Stimulated activated CD4-positive, alpha-beta T cell treated with anti-CD3 and anti-CD28 coated beads, Interleukin-4, amount 100 ng/mL, for 1 hour (primary cell): ENCODE measurements around the gene ALOX12B.
A peak's percentile ranks its signal among the peaks of the same experiment; 100 is the strongest.
"Not testable (repeated sequence)": the region's sequence is repeated elsewhere in the genome, so short reads cannot be mapped to it uniquely, and the experiment has no call there.

ENCODE experiments used
- DNase-seq: peaks from one replicate; pipeline ENCODE4 v3.0.0-alpha.2; 2020

ALOX12B gene

DNA sequence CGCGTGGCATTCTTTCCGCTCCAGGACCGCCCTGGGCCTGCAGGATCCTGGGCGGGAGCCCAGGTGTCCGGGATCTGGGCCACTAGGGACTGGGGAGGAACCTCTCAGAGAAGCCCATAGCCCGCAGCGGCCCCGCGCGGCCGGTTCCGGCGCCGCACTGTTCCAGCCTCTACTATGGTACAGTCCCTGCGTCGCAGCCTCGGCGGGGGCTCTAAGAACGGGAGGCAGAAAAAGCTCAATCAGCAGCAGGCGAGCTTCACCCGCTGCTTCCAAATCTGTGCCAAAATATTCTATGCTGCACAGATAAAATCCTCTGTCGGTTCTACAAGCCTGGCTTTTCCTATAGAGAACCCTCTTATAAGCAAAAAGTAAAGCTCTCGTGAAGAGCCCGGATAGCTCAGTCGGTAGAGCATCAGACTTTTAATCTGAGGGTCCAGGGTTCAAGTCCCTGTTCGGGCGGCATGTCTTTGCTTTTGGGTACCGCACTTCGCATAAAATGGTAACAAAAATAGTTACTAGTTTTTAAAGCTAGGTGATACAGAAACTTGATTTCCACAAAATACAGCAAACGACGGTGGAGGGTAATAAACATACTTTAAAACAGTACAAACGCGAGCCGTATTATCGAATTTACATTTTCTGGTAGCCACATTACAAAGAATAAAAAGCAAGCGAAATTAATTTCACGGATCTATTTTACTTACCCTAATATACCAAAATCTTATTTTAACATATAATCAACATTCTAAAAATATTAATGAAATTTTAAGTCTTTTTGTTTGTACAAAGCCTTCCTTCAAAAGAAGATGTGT, 31.5 kb upstream of the ALOX12B start:
- peak; percentile 87 for DNase-seq

GRCh38 chr17:8117980-8118768, 30.7 kb upstream of the ALOX12B start, which contains the start of gene ALOXE3:
Gene ALOXE3, minus strand, starts transcription at chr17:8118514. Its CDS starts 524 bp downstream, at chr17:8117990.
- DNase-seq: no peak

GRCh38 chr17:8117367-8117979, 30.0 kb upstream of the ALOX12B start:
- DNase-seq: no peak

- DNase-seq: no peak
Observed at GRCh38 chr17:8116776-8117175, 29.3 kb upstream of the ALOX12B start.

GRCh38 chr17:8110907-8111306, 23.4 kb upstream of the ALOX12B start:
- DNase-seq: no peak

DNA sequence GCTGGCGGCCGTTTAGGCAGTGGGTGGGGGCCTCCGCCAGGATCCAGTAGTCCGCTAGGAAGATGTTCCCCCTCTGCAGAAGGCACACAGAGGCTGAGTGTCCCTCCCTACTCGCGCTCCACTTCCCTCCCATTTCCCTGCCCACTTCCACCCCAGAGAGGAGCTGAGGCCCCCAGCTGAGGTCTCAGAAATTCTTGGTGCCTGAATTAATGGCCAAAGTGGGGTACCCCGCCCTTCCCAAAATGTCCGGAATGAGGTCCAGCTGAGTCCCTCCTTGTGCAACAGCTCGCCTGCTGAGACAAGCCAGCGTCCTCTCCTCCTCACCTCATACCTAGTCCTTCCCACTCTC, 22.9 kb upstream of the ALOX12B start:
- DNase-seq: no peak

- peak; percentile 83 for DNase-seq
Observed at GRCh38 chr17:8109661-8110455, 22.3 kb upstream of the ALOX12B start.

DNA sequence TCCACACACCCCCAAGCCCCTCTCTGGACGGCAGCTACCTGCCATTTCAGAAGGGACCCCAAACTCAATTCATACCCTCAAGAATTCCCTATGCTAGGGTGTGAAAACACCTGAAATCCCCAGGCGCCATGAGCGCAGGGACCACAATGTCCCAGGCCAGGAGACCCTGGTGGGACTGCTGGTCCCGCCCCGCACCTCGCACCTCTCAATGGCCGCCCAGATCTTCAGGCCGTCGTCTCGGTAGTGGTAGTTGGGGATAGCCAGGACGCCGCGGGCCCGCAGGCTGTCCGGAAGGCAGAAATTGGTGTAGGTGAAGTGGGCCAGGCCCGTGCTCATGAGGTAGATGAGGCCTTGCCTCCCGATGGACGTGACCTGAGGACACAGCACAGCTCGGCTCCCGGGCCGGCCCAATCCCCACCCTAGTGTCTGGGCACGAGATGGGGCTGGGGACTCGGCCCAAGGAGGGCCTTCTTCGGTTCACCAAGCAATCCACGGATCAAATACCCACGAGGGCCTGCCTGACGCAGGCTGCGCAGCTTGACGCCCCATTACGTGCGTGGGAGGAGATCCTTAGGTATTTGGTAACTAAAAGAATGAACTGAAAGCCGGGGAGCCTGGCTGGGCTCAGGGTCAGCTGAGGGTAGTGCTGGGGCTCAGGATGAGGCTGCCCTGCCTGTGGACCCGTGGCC, 21.6 kb upstream of the ALOX12B start:
- DNase-seq: no peak

DNA sequence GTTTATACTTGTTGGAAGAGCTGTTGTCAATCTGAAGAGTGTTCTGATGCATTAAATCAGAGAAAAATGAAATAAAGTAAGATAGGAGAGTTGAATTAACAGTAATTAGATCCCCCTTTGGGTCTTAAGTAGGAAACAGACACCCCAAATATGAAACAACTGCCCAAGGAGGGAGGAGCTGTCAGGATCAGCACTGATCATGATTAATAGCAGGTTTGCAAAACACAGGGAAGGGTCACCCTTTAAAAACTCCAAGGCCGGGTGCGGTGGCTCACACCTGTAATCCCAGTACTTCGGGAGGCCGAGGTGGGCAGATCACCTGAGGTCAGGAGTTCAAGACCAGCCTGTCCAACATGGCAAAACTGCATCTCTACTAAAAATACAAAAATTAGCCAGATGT, 19.5 kb upstream of the ALOX12B start:
- DNase-seq: not testable (repeated sequence)

- DNase-seq: no peak
Observed at GRCh38 chr17:8105957-8106398, 18.5 kb upstream of the ALOX12B start.

- DNase-seq: no peak
Observed at GRCh38 chr17:8104911-8105310, 17.4 kb upstream of the ALOX12B start.

GRCh38 chr17:8103549-8103948, 16.0 kb upstream of the ALOX12B start:
- no peak for DNase-seq

GRCh38 chr17:8101721-8102120, 14.2 kb upstream of the ALOX12B start:
- DNase-seq: no peak

DNA sequence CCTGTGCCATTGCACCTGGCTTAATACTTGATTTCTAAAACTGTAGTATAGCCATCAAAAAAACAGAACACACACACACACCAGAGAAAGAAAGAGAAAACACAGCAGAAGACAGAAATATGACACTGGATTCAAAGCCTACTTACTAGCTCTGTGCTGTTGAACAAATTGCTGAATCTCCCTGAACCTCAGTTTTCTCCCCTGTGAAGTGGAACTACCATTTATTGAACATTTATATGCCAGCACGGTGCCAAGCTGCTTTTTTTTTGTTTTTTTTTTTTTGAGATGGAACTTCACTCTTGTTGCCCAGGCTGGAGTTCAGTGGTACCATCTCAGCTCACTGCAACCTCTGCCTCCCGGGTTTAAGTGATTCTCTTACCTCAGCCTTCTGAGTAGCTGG, 13.2 kb upstream of the ALOX12B start:
- no peak for DNase-seq

- no peak for DNase-seq
Observed at GRCh38 chr17:8100111-8100510, 12.6 kb upstream of the ALOX12B start.

DNA sequence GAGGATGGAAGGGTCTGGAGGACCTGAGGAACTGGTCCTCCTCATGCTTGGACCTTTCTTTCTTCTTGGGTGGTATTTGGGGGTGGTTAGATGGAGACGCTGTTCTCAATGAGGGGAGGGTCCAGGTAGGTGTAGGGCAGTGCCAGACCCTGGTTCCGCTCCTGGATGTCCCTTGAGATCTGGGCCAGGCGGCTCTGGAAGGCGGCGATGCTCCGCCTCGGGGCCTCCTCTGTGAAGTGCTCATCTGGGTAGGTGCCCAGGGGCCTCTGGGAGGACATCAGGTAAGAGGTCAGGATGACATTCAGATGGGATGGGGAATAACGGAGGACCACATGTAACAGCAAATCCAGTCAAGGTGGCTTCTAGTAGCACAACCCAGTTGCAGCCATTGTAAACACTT, 9.0 kb upstream of the ALOX12B start:
- no peak for DNase-seq

- DNase-seq: no peak
Observed at GRCh38 chr17:8095361-8095760, 7.8 kb upstream of the ALOX12B start.

- no peak for DNase-seq
Observed at GRCh38 chr17:8091033-8091687, 3.6 kb upstream of the ALOX12B start.

GRCh38 chr17:8089728-8090127, 2.2 kb upstream of the ALOX12B start:
- no peak for DNase-seq

DNA sequence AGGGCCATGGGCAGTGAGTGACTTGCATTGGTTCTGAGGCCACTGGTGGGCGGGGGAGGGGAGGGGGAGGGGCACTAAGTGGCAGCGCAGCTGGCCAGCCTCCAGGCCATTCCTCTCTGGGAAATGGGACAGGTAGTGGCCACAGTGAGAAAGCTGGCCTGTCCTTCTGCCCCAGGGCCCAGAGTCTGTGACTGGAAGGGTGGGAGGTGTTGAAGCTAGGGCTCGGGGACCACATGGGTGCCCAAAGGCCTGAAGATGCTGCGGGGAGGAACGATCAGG, 375 bp upstream of the ALOX12B start:
- no peak for DNase-seq

DNA sequence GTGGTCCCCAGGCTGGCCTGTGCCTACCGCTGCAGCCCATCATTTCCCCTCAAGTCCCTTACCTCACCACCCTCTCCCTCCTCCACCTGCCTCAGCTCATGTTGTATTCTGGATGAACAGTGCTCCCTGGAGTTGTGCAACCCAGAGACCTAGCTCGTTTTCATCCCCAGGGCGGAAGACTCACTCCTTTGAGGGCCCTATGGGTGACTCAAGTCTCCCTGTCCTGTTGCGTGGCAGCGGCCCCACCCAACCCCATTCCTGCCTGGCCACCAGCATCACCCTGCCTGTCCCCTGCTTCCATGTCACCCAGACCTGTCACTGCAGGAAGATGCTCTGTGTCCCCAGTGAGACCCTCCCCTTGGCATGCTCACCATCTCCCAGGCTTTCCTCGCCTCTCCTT, 3.3 kb downstream of the ALOX12B start:
- DNase-seq: no peak

GRCh38 chr17:8082292-8082691, 5.2 kb downstream of the ALOX12B start:
- no peak for DNase-seq
